GM04504 (cell line): ENCODE data around the gene SLC27A1.
"Not testable (repeated sequence)": the region's sequence is repeated elsewhere in the genome, so short reads cannot be mapped to it uniquely, and the experiment has no call there.

Experiments used
- DNase-seq: peaks from one replicate; pipeline ENCODE4 v3.0.0-alpha.2; 2012; ENCODE audit warnings: low read depth

Gene SLC27A1

GRCh38 chr19:17511724-17512573 lies 41.6 kb downstream of the SLC27A1 start:
- DNase-seq, result peak; percentile 54

GRCh38 chr19:17512574-17512939 lies 42.2 kb downstream of the SLC27A1 start:
- DNase-seq, result no peak

- no peak for DNase-seq
These were observed 45.3 kb downstream of the SLC27A1 start for GRCh38 chr19:17515408-17516149.

- DNase-seq, result no peak
These were observed 47.6 kb downstream of the SLC27A1 start for GRCh38 chr19:17517898-17518297.

GRCh38 chr19:17518654-17519053 lies 48.3 kb downstream of the SLC27A1 start:
- not testable (repeated sequence) for DNase-seq

GRCh38 chr19:17519967-17520366 lies 49.6 kb downstream of the SLC27A1 start:
- no peak for DNase-seq

GRCh38 chr19:17520865-17521264 lies 50.5 kb downstream of the SLC27A1 start:
- DNase-seq, result no peak

DNA sequence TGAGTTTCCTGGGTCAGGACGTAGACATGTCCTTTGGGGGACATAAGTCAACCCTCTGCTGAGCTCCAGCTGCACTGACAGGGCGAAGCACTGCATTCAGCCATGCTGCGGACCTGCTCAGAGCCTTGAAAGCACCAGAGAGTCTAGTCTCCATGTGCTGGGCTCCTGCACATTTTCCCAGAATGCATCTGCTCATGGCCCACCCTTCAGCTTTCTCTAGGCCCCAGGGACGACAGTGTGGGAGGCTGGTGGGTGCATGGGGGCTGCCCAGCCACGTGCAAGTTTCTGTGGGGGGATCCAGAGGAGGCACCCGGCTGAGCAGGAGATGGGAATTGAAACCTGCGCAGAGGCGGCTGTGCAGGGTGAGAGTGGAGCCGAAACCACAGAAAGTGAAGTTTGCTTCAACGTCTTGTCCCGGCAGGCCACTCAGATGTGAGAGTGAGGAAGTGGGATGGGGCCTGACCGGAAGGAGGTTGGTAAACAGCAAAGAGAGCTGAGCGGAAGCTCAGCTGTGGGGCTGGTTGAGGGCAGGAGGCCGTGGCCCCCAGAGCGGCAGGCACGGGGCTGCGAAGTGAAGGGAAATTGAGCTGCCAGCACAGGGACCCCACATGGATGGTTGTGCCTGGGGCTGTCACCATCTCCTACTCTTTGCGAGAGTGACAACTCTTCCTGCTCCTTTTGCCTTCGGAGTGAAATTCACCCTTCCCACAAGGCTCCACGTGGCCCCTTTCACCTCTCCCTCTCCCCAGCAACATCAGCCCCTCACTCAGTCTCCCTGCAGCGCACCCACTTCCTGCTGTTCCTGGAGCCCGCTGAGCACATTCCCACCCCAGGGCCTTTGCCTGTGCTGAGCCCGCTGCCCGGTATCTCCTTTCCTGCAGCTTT lies 52.9 kb downstream of the SLC27A1 start:
- DNase-seq, result no peak

GRCh38 chr19:17524651-17525050 lies 54.3 kb downstream of the SLC27A1 start:
- no peak for DNase-seq

- no peak for DNase-seq
These were observed 54.8 kb downstream of the SLC27A1 start for GRCh38 chr19:17525141-17525540.

GRCh38 chr19:17526922-17527321 lies 56.6 kb downstream of the SLC27A1 start:
- no peak for DNase-seq

GRCh38 chr19:17527326-17527725 lies 57.0 kb downstream of the SLC27A1 start:
- no peak for DNase-seq

- no peak for DNase-seq
These were observed 58.3 kb downstream of the SLC27A1 start for GRCh38 chr19:17528610-17529009.

DNA sequence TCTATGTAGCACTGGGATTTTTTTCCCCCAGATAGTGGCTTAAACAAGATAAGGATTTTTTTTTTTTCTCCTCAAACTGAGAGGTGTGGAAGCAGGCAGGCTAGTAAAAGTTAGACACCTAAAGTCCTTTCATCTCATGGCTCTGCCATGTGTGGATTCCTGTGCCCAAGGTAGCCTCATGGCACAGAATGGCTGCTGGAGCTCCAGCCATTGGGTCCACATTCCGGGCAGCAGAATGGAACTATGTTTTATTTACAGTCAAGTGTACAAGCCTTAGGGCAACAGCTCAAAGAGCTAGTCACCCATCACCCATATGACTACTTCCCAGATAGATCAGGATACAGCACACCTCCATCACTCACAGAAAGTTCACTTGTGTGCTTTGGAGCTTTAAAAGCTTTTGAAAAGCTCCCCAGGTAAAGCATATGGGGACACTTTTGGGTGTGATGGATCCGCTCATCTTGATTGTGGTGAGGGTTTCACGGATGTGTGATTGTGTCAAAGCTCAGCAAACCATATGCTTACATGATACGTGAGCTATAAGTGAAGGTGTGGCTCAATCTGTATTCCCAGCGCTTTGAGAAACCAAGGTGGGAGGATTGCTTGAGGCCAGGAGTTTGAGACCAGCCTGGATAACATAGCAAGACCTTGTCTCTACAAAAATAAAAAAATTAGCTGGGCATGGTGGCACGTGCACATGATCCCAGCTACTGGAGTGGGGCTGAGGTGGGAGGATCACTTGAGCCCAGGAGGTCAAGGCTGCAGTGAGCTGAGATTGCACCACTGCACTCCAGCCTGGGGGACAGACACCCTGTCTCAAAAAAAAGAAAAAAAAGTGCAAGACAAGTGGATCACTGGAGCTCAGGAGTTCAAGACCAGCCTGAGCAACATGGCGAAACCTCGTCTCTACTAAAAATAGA lies 59.2 kb downstream of the SLC27A1 start:
- no peak for DNase-seq

DNA sequence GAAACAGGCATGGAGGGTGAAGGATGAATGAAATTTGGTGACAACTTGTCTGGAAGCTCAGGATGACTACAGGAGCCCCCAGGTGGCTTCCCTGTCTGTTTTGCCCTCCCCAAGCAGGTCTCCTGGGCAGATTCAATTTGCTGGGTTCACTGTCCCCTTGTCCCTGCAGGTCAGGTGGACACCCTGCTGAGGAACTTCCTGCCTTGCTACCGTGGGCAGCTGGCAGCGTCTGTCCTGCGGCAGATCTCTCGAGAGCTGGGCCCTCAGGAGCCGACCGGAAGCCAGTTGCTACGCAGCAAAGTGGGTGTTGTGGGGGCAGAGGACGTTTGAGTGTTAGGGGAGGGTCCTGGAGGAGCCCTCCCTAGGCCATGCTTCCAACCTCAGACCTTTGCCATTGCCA lies 60.3 kb downstream of the SLC27A1 start:
- no peak for DNase-seq

DNA sequence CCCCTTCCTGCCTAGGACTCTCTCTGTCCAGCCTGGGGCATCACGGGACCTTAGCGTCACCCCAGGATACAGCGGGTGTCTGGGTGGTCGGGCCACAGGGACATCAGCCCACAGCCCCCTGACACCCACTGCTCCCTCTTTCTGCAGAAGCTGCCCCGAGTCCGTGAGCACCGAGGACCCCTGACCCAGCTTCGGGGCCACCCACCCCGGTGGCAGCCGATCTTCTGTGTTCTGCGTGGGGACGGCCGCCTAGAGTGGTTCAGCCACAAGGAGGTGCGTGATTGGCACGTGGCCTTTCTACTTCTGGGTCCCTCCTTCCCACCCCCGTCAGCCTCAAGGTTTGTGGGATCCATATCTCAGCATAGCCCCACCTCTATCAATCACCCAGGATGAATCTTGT lies 61.8 kb downstream of the SLC27A1 start:
- DNase-seq, result no peak

GRCh38 chr19:17532557-17532956 lies 62.2 kb downstream of the SLC27A1 start:
- DNase-seq, result no peak

- DNase-seq, result no peak
These were observed 64.4 kb downstream of the SLC27A1 start for GRCh38 chr19:17534767-17535166.

GRCh38 chr19:17536955-17537354 lies 66.6 kb downstream of the SLC27A1 start:
- DNase-seq, result no peak

- no peak for DNase-seq
These were observed 68.4 kb downstream of the SLC27A1 start for GRCh38 chr19:17538684-17539237.
